HepG2 (cell line): Measurements from ENCODE around the gene ADAMTS16. TPM values are rescaled to one million over a fixed set of nuclear protein-coding genes. Genes with fewer than 3 reads are reported as not detected.

ENCODE experiments used
- ATAC-seq: fragments of 200-7000 bp; cut with Tn5 transposase; 3 replicates; pipeline ENCODE4 v1.9.1; 2020; ENCODE audit warnings: mild to moderate bottlenecking, moderate library complexity
- BruUV-seq: library from RNA; stranded (reverse); fragments of 400-500 nt; replicated peaks from 2 replicates; lab custom pipeline; 2021; lab: Mats Ljungman, UMichigan
- CTCF ChIA-PET: fragments of 300-600 bp; formaldehyde crosslinking; extraction: SDS; loops from one replicate; lab custom pipeline; 2021; ENCODE audit warnings: low total read pairs, inconsistent platforms, low intra/inter-chr PET ratio; lab: Yijun Ruan, JAX
- POLR2A ChIA-PET: fragments of 350-600 bp; sonication (Branson Sonifier 250); formaldehyde crosslinking; loops from one replicate; lab custom pipeline; 2020; ENCODE audit warnings: antibody characterized with exemption, inconsistent platforms; lab: Yijun Ruan, JAX
- DNase-seq: peaks from one replicate; pipeline ENCODE4 v3.0.0-alpha.2; 2015; ENCODE audit warnings: low spot score
- FAIRE-seq: peaks from 3 replicates; lab custom pipeline; 2011; peaks lifted over from hg19 to GRCh38; lab: Jason Lieb, UNC
- H2AFZ ChIP-seq: one replicate; pipeline ENCODE4 v1.6.1; 2011; ENCODE audit warnings: low read length, inconsistent platforms
- H3K27ac ChIP-seq: fragments of 300-600 bp; 3 replicates; pipeline ENCODE4 v1.8.0; 2011; ENCODE audit warnings: mixed run types, mild to moderate bottlenecking, mixed read lengths, low read length, inconsistent platforms; ENCODE audit not compliant: insufficient read depth; ENCODE audit errors: extremely low read length
- H3K27me3 ChIP-seq, 2 experiments: fragments of 200-600 bp in 1 of 2; 2 replicates in 1 of 2; 3 replicates in 1 of 2; pipeline versions ENCODE4 v1.6.0 to v1.8.0; 2011; ENCODE audit warnings: low read length in 2 of 2, mild to moderate bottlenecking in 2 of 2, moderate library complexity in 2 of 2, inconsistent platforms in 1 of 2; ENCODE audit not compliant: insufficient read depth in 2 of 2, control insufficient read depth in 1 of 2
- H3K36me3 ChIP-seq, 2 experiments: fragments of 200-600 bp in 1 of 2; replicated peaks in 1 of 2; 2 replicates in 1 of 2; 3 replicates in 1 of 2; pipeline versions ENCODE4 v1.5.1 to v1.8.0; 2011; ENCODE audit warnings: low read length in 2 of 2, inconsistent platforms in 1 of 2; ENCODE audit not compliant: insufficient read depth in 2 of 2, control insufficient read depth in 1 of 2
- H3K4me1 ChIP-seq: 2 replicates; pipeline ENCODE4 v1.5.1; 2012; ENCODE audit warnings: low read length, inconsistent platforms; ENCODE audit not compliant: insufficient read depth
- H3K4me2 ChIP-seq: 2 replicates; pipeline ENCODE4 v1.6.0; 2011; ENCODE audit warnings: low read depth, low read length, inconsistent platforms
- H3K4me3 ChIP-seq, 3 experiments: fragments of 200-600 bp in 1 of 3; sonication (generic), shearing (Covaris generic) in 1 of 3; replicated peaks in 1 of 3; 2 replicates each; pipeline ENCODE4 v1.5.1; 2011 to 2016; ENCODE audit warnings: low read length in 3 of 3, inconsistent platforms in 2 of 3, low read depth in 2 of 3, mild to moderate bottlenecking in 2 of 3, control low read depth in 1 of 3, mixed read lengths in 1 of 3; ENCODE audit not compliant: insufficient read depth in 1 of 3
- H3K79me2 ChIP-seq: one replicate; pipeline ENCODE4 v1.6.1; 2011; ENCODE audit warnings: low read length, inconsistent platforms; ENCODE audit not compliant: insufficient read depth
- H3K9ac ChIP-seq: 2 replicates; pipeline ENCODE4 v1.6.0; 2011; ENCODE audit warnings: mild to moderate bottlenecking, low read depth, low read length, inconsistent platforms; ENCODE audit not compliant: insufficient read depth
- H3K9me3 ChIP-seq: 2 replicates; pipeline ENCODE4 v1.5.1; 2012; ENCODE audit warnings: mild to moderate bottlenecking, low read length
- H4K20me1 ChIP-seq: 2 replicates; pipeline ENCODE4 v1.6.0; 2011; ENCODE audit warnings: inconsistent platforms, mild to moderate bottlenecking, low read length, moderate library complexity; ENCODE audit not compliant: insufficient read depth
- HNF4A ChIP-seq: sonication (generic); formaldehyde crosslinking; IDR thresholded peaks from 2 replicates; pipeline ENCODE4 v1.4.0; 2020; ENCODE audit warnings: missing genetic modification reagents
- HNRNPL ChIP-seq: fragments of 200-400 bp; formaldehyde crosslinking; IDR thresholded peaks from 2 replicates; pipeline ENCODE4 v1.6.1; 2017; ENCODE audit warnings: mild to moderate bottlenecking, low read depth, low read length
- PAXIP1 ChIP-seq: sonication (generic); formaldehyde crosslinking; conservative IDR thresholded peaks from 2 replicates; pipeline ENCODE4 v1.4.0; 2020; ENCODE audit warnings: mild to moderate bottlenecking, missing genetic modification reagents, moderate library complexity
- PHF21A ChIP-seq: sonication (generic); formaldehyde crosslinking; IDR thresholded peaks from 2 replicates; pipeline ENCODE4 v1.5.0; 2020; ENCODE audit warnings: mild to moderate bottlenecking, missing genetic modification reagents
- SALL1 ChIP-seq: sonication (generic); formaldehyde crosslinking; IDR thresholded peaks from 2 replicates; pipeline ENCODE4 v1.8.0; 2022; ENCODE audit warnings: mild to moderate bottlenecking, missing genetic modification reagents
- SOX6 ChIP-seq, 2 experiments: fragments of 450-650 bp in 1 of 2; sonication (generic) in 1 of 2; formaldehyde crosslinking in 1 of 2; IDR thresholded peaks; 2 replicates each; pipeline versions ENCODE4 v1.4.0 to v1.6.1; 2017 to 2020; ENCODE audit warnings: antibody characterized with exemption in 1 of 2, mild to moderate bottlenecking in 1 of 2, missing genetic modification reagents in 1 of 2
- ZKSCAN1 ChIP-seq: fragments of 150-350 bp; IDR thresholded peaks from 2 replicates; pipeline ENCODE4 v1.6.1; 2014; ENCODE audit warnings: low read length
- ZNF205 ChIP-seq: IDR thresholded peaks from 2 replicates; pipeline ENCODE4 v1.6.1; 2018; ENCODE audit warnings: missing biosample characterization, missing genetic modification reagents
- WGBS: methylation state at CpG from one replicate; pipeline ENCODE4 v1.1.6; 2017; ENCODE audit warnings: low lambda C conversion rate; 5-methylcytosine and 5-hydroxymethylcytosine counted together
- in situ Hi-C: cut with HindIII; loops from 2 replicates; pipeline ENCODE4 v1.10.0; 2017; ENCODE audit warnings: low pct_unique_long_range_greater_than_20kb; ENCODE audit not compliant: extremely low pct_ligation_motif_present
- intact Hi-C: fragments of 100-400 bp; cut with micrococcal nuclease; formaldehyde crosslinking; loops from one replicate; pipeline ENCODE4 v1.10.0; 2022; ENCODE audit not compliant: unreplicated experiment
- polyA plus RNA-seq, 8 experiments: library from polyadenylated mRNA; depleted of rRNA in 3 of 8; stranded (reverse) in 7 of 8; unstranded in 1 of 8; fragments of >200 nt; fragmentation: Illumina TruSeq in 4 of 8; extraction: Trizol in 4 of 8; gene quantifications; 2 replicates each; pipeline versions ENCODE4 v1.2.1 to v1.2.3, GENCODE V29; 2011 to 2016; ENCODE audit warnings: low read depth in 4 of 8, missing spikeins in 1 of 8, mixed read lengths in 1 of 8; ENCODE audit not compliant: insufficient read depth in 1 of 8
- total RNA-seq, 5 experiments: library from RNA; depleted of rRNA; stranded (reverse); fragments of >200 nt; fragmentation: Illumina TruSeq; extraction: Trizol; gene quantifications; 2 replicates each; pipeline ENCODE4 v1.2.3, GENCODE V29; 2016; ENCODE audit warnings: low read depth in 1 of 5
- TF ChIP-seq, protein P1 (sequence below): IDR thresholded peaks from 2 replicates; pipeline ENCODE4 v1.4.0; 2020; ENCODE audit warnings: mild to moderate bottlenecking, missing genetic modification reagents
- TF ChIP-seq, protein P2 (sequence below): IDR thresholded peaks from 2 replicates; pipeline ENCODE4 v1.6.1; 2016; ENCODE audit warnings: low read depth, missing genetic modification reagents, missing compliant biosample characterization

Gene ADAMTS16
- total and polyA plus RNA-seq, 2 of the 13 experiments (the other 11 are each of a cell fraction or from before 2014, with no cell fraction given) = 0.02 to 0.03 TPM

DNA sequence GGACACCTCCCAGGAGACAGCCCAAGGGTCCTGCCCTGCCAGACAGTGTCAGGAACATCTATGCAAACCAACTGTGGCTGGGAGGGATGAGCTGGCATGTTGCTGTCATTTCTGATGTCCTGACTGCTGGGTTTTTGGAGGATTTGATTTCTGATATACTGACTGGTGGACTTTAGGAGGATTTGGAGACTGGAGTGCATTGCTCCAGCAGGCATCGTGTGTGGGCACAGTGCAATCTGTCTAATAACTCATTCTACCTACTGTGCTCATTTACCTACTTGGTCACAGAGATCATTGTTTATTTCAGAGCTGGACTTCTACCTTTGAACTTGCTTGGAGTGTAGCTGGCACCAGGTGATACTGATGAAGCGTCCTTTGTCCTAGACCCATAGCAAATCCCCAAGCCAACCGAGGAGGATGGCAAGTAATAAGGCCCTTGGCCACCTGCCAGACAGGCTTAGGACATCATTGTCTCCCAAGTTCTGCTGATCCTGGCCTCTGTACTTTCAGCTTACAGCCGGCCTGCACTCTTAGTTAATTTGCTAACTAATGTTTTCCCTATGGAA lies 158.0 kb downstream of the ADAMTS16 start:
- no peaks in the 10 kb centered on the region for H3K36me3 ChIP-seq
- H2AFZ ChIP-seq = no peak overlapping the region
- CTCF ChIA-PET = no interaction called here
- no peaks in the 10 kb centered on the region for H4K20me1 ChIP-seq
- POLR2A ChIA-PET = interaction anchor here (0.7 kb wide), 1 partner anchor 124 kb away, joined by 3 read pairs; the partner anchor contains the start of gene ICE1
- BruUV-seq = no TSS peak
- peak; percentile 74 for DNase-seq
- H3K4me1 ChIP-seq = peaks cover 36% of the 10 kb centered on the region
- WGBS = 0% methylated on average over 4 of the region's 4 CpGs
- H3K27me3 ChIP-seq = no peaks in the 10 kb centered on the region
- H3K79me2 ChIP-seq = no peaks in the 10 kb centered on the region
- peak; percentile 79 for ATAC-seq
- no peak for FAIRE-seq
- H3K27ac ChIP-seq = no peak overlapping the region
- no peak overlapping the region for H3K9ac ChIP-seq
- no peak overlapping the region for H3K4me3 ChIP-seq
- intact Hi-C loops = loop anchor here (10.0 kb wide), 1 partner anchor 97 kb away; no protein-coding TSS in a partner anchor
- in situ Hi-C loops = no loop called here
- H3K4me2 ChIP-seq = peak overlapping the region; percentile 35
- peaks cover 8% of the 10 kb centered on the region; the same call in 1 of the 2 replicates for H3K9me3 ChIP-seq
- TF ChIP-seq HNF4A (CRISPR knock-in tag) = peak; percentile 71
- TF ChIP-seq SOX6 (IDR thresholded peaks at IDR 0.05) = no peak
- peak; percentile 73; the same call in 1 of the 2 replicates for TF ChIP-seq SOX6 (CRISPR knock-in tag; IDR thresholded peaks at IDR 0.05)
- peak; percentile 31; the same call in 1 of the 2 replicates for TF ChIP-seq SALL1 (CRISPR knock-in tag)
- TF ChIP-seq PHF21A (CRISPR knock-in tag) = 0 out of 2 replicates have a peak, but pooled peaks have one; percentile 27
- TF ChIP-seq, protein P1, sequence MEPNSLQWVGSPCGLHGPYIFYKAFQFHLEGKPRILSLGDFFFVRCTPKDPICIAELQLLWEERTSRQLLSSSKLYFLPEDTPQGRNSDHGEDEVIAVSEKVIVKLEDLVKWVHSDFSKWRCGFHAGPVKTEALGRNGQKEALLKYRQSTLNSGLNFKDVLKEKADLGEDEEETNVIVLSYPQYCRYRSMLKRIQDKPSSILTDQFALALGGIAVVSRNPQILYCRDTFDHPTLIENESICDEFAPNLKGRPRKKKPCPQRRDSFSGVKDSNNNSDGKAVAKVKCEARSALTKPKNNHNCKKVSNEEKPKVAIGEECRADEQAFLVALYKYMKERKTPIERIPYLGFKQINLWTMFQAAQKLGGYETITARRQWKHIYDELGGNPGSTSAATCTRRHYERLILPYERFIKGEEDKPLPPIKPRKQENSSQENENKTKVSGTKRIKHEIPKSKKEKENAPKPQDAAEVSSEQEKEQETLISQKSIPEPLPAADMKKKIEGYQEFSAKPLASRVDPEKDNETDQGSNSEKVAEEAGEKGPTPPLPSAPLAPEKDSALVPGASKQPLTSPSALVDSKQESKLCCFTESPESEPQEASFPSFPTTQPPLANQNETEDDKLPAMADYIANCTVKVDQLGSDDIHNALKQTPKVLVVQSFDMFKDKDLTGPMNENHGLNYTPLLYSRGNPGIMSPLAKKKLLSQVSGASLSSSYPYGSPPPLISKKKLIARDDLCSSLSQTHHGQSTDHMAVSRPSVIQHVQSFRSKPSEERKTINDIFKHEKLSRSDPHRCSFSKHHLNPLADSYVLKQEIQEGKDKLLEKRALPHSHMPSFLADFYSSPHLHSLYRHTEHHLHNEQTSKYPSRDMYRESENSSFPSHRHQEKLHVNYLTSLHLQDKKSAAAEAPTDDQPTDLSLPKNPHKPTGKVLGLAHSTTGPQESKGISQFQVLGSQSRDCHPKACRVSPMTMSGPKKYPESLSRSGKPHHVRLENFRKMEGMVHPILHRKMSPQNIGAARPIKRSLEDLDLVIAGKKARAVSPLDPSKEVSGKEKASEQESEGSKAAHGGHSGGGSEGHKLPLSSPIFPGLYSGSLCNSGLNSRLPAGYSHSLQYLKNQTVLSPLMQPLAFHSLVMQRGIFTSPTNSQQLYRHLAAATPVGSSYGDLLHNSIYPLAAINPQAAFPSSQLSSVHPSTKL = peak; percentile 38; the same call in 1 of the 2 replicates
- TF ChIP-seq, protein P2, sequence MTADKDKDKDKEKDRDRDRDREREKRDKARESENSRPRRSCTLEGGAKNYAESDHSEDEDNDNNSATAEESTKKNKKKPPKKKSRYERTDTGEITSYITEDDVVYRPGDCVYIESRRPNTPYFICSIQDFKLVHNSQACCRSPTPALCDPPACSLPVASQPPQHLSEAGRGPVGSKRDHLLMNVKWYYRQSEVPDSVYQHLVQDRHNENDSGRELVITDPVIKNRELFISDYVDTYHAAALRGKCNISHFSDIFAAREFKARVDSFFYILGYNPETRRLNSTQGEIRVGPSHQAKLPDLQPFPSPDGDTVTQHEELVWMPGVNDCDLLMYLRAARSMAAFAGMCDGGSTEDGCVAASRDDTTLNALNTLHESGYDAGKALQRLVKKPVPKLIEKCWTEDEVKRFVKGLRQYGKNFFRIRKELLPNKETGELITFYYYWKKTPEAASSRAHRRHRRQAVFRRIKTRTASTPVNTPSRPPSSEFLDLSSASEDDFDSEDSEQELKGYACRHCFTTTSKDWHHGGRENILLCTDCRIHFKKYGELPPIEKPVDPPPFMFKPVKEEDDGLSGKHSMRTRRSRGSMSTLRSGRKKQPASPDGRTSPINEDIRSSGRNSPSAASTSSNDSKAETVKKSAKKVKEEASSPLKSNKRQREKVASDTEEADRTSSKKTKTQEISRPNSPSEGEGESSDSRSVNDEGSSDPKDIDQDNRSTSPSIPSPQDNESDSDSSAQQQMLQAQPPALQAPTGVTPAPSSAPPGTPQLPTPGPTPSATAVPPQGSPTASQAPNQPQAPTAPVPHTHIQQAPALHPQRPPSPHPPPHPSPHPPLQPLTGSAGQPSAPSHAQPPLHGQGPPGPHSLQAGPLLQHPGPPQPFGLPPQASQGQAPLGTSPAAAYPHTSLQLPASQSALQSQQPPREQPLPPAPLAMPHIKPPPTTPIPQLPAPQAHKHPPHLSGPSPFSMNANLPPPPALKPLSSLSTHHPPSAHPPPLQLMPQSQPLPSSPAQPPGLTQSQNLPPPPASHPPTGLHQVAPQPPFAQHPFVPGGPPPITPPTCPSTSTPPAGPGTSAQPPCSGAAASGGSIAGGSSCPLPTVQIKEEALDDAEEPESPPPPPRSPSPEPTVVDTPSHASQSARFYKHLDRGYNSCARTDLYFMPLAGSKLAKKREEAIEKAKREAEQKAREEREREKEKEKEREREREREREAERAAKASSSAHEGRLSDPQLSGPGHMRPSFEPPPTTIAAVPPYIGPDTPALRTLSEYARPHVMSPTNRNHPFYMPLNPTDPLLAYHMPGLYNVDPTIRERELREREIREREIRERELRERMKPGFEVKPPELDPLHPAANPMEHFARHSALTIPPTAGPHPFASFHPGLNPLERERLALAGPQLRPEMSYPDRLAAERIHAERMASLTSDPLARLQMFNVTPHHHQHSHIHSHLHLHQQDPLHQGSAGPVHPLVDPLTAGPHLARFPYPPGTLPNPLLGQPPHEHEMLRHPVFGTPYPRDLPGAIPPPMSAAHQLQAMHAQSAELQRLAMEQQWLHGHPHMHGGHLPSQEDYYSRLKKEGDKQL (CRISPR knock-in tag) = no peak
- TF ChIP-seq ZKSCAN1 = peak; percentile 70; the same call in 1 of the 2 replicates
- TF ChIP-seq ZNF205 = peak; percentile 94
- TF ChIP-seq HNRNPL = 0 out of 2 replicates have a peak, but pooled peaks have one; percentile 37
- TF ChIP-seq PAXIP1 (CRISPR knock-in tag) = 0 out of 2 replicates have a peak, but pooled peaks have one; percentile 27
